ENCODE results near the gene CPNE5. TPM values are rescaled to one million over a fixed set of nuclear protein-coding genes. Genes with fewer than 3 reads are reported as not detected.

Gene CPNE5
- total RNA-seq, 4 donors from 2014 or later: 0.23 to 1.1 (median 0.81) TPM; not detected in 1

DNA sequence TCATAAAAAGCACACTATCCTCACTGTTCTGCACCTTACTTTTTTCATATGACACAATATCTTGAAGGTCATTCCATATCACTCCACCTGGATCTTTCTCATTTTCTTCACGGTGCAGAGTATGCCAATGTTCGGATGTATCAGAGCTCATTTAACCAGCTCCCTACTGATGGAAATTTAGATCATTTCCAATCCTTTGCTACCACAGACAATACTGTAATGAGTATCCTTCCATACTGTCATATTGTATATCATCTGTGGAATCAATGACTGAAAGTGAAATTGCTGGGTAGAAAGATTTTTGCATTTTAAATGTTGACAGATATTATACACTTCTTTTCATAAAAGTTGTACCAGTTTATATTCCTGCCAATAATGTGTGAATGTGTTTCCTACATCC lies 143.8 kb downstream of the CPNE5 start:
- no peak overlapping the region for H3K4me3 ChIP-seq (ENCODE audit: low read depth, poor library complexity, severe bottlenecking)
- intact Hi-C loops (cut with DNase I; ENCODE audit: low total_unique reads): no loop called here
- TF ChIP-seq CTCF (IDR thresholded peaks at IDR 0.05) (no peak), POLR2A (IDR thresholded peaks at IDR 0.05) (no peak)
- no peak for DNase-seq (ENCODE audit: low spot score in 2 of 2)
- WGBS, 2 donors: 70 to 83% methylated on average over 2 of the region's 2 CpGs

DNA sequence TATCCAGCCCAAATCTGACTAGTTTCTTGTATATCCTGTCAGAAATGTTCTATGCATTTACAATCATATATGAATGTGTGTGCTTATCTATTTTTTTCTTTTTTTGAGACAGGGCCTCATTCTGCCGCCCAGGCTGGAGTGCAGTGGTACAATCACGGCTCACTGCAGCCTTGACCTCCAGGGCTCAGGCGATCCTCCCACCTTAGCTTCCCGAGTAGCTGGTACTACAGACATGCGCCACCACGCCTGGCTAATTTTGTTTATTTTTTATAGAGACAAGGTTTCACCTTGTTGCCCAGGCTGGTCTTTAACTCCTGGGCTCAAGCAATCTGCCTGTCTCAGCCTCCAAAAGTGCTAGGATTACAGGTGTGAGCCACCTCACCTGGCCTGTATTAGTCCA lies 144.6 kb downstream of the CPNE5 start:
- WGBS, 2 donors: 86 to 93% methylated on average over 6 of the region's 6 CpGs
- DNase-seq (ENCODE audit: low spot score in 2 of 2): peak in 1 of 2 donors; percentile 54

DNA sequence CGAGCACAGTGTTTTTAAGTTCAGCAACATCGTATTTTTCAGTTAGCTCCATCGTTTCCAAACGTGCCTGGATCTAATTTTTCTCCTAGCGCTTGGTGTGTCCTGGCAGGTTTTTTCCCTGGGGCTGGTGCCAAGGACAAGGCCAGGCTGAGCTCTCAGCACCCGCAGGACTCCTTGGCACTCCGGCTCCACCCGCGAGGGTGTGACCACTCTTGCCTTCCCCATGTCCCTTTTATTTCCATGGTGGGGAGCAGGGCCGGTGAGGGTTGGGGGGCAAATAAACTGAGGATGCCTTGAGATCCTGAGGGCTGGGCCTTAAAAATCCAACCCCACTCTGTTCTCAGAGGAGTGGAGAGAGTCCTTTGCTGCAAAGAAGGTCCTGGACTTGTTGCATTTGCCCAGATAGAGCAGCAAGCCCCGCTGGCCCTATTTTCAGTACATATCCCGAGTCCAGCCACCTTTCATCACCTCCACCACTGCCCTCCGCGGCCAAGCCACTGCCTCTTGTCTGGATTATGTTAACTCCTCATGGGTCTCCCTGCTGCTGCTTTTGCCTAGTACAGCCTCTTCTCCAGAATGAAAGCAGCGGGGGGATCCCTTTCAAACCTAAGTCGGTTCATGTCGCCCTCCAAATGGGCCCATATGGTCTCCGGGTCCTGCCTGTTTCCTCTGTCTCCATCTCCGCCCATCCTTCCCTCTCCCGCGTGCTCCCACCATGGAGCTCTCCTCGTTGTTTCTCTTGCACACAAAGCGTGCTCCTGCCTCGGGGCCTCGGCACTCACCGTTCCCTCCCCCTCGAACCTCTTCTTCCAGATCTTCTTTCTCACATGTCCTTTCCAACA lies 146.2 kb downstream of the CPNE5 start:
- 51% methylated on average over 27 of the region's 27 CpGs for WGBS, 2 donors
- TF ChIP-seq CTCF (IDR thresholded peaks at IDR 0.05) (no peak), POLR2A (IDR thresholded peaks at IDR 0.05) (no peak)
- intact Hi-C loops (cut with DNase I; ENCODE audit: low total_unique reads): no loop called here
- DNase-seq (ENCODE audit: low spot score in 2 of 2): peak in 1 of 2 donors; percentile 89
- H3K4me3 ChIP-seq (ENCODE audit: low read depth, poor library complexity, severe bottlenecking): no peak overlapping the region

More for the DNA sequence above, 144.6 kb downstream of the CPNE5 start:
- no peak for TF ChIP-seq CTCF (IDR thresholded peaks at IDR 0.05)
- TF ChIP-seq POLR2A (IDR thresholded peaks at IDR 0.05): no peak
- no peak overlapping the region for H3K4me3 ChIP-seq (ENCODE audit: low read depth, poor library complexity, severe bottlenecking)
- intact Hi-C loops (cut with DNase I; ENCODE audit: low total_unique reads): no loop called here

- TF ChIP-seq CTCF (IDR thresholded peaks at IDR 0.05) (no peak), POLR2A (IDR thresholded peaks at IDR 0.05) (no peak)
- 42 to 58% methylated on average over 3 of the region's 3 CpGs for WGBS, 2 donors
- H3K4me3 ChIP-seq (ENCODE audit: low read depth, poor library complexity, severe bottlenecking): no peak overlapping the region
- peak in 1 of 2 donors; percentile 84 for DNase-seq (ENCODE audit: low spot score in 2 of 2)
- intact Hi-C loops (cut with DNase I; ENCODE audit: low total_unique reads): no loop called here
These were observed 147.0 kb downstream of the CPNE5 start for GRCh38 chr6:36692220-36692619.

DNA sequence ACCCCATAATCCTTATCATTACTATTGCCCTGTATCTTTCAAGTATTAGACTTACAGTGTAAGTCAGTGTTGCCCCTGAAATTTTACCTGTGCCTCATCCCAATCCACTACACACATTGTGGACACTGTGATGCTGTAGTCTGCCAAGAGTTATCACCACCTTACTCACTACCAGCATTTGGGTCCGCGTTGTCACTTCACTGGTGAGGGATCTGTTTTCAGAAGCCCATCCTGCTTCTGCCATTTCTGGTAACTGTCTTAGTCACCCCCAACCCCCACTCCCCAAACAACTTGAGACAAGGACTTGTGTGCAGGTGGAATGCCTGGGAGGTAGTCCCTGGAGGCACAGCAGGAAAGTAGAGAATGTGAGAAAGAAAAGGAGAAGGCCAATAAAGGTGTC lies 147.6 kb downstream of the CPNE5 start:
- intact Hi-C loops (cut with DNase I; ENCODE audit: low total_unique reads): no loop called here
- WGBS, 2 donors: 96 to 98% methylated on average over 2 of the region's 2 CpGs
- no peak overlapping the region for H3K4me3 ChIP-seq (ENCODE audit: low read depth, poor library complexity, severe bottlenecking)

More for the DNA sequence above, 147.6 kb downstream of the CPNE5 start:
- TF ChIP-seq POLR2A (IDR thresholded peaks at IDR 0.05) (no peak), CTCF (IDR thresholded peaks at IDR 0.05) (no peak)
- DNase-seq (ENCODE audit: low spot score in 2 of 2): no peak
